ENCODE data around the gene AATK. TPM values are rescaled to one million over a fixed set of nuclear protein-coding genes. Genes with fewer than 3 reads are reported as not detected.

AATK gene
- total RNA-seq, 4 donors from 2014 or later: 23.9 to 190 (median 123) TPM

DNA sequence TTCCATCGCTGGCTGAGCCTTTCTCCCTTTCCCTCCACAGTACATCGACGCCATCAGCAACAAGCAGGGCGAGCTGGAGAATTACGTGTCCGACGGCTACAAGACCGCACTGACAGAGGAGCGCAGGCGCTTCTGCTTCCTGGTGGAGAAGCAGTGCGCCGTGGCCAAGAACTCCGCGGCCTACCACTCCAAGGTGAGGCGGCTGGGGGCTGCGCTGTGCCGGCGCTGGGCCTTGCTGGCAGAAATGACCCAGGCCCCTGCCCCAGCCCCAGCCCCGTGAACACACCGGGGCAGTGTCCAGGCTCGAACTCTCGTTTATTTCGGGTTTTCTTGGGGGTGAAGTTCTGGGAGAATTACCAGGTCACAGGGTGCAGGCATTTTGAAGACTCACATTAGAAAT is 66.1 kb downstream of the AATK start:
- DNase-seq: no peak
- H3K9me3 ChIP-seq: no peaks in the 10 kb centered on the region
- H3K36me3 ChIP-seq: peaks cover 0 to 16% (median 0%) of the 10 kb centered on the region in 3 donors
- H3K4me3 ChIP-seq: no peak overlapping the region
- peaks cover 3 to 39% (median 29%) of the 10 kb centered on the region in 4 donors for H3K4me1 ChIP-seq
- TF ChIP-seq, protein P1, sequence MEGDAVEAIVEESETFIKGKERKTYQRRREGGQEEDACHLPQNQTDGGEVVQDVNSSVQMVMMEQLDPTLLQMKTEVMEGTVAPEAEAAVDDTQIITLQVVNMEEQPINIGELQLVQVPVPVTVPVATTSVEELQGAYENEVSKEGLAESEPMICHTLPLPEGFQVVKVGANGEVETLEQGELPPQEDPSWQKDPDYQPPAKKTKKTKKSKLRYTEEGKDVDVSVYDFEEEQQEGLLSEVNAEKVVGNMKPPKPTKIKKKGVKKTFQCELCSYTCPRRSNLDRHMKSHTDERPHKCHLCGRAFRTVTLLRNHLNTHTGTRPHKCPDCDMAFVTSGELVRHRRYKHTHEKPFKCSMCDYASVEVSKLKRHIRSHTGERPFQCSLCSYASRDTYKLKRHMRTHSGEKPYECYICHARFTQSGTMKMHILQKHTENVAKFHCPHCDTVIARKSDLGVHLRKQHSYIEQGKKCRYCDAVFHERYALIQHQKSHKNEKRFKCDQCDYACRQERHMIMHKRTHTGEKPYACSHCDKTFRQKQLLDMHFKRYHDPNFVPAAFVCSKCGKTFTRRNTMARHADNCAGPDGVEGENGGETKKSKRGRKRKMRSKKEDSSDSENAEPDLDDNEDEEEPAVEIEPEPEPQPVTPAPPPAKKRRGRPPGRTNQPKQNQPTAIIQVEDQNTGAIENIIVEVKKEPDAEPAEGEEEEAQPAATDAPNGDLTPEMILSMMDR (IDR thresholded peaks at IDR 0.05): no peak
- TF ChIP-seq POLR2A (IDR thresholded peaks at IDR 0.05): no peak
- H3K27ac ChIP-seq: no peak overlapping the region
- H3K27me3 ChIP-seq: no peaks in the 10 kb centered on the region

DNA sequence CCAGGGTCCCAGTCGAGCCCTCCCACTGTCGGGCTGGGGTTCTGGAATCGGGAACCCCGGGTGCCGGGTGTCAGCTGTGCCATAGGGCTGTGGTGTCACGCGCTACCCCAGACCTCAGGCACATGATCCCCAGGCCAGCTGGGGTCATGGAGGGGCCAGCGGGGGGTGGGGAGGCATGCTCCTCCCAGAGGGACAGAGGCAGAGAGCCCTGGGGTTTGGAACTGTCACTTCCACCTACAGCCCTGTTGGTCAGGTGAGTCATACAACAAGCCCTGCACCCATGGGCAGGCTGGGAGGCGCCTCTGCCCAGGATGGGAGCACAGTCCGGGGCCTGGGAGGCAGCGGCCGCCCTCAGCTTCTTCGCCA is 68.1 kb downstream of the AATK start:
- Histone ChIP-seq H3K4me3 (peak overlapping the region in 2 of 4 donors; percentile 3 to 7), H3K9me3 (no peaks in the 10 kb centered on the region), H3K27me3 (no peaks in the 10 kb centered on the region), H3K36me3 (peaks cover 0 to 7% (median 0%) of the 10 kb centered on the region in 3 donors), H3K4me1 (peaks cover 3 to 46% (median 32%) of the 10 kb centered on the region in 4 donors), H3K27ac (peak overlapping the region in 1 of 4 donors; percentile 22)
- TF ChIP-seq POLR2A (IDR thresholded peaks at IDR 0.05): no peak
- TF ChIP-seq, protein P1 (IDR thresholded peaks at IDR 0.05): no peak
- peak in 1 of 3 donors; percentile 61 for DNase-seq

GRCh38 chr17:81097134-81097942 is 68.7 kb downstream of the AATK start:
- Histone ChIP-seq H3K4me3 (peak overlapping the region in 2 of 4 donors; percentile 3 to 7), H3K36me3 (peaks cover 0 to 7% (median 0%) of the 10 kb centered on the region in 3 donors), H3K4me1 (peaks cover 3 to 46% (median 32%) of the 10 kb centered on the region in 4 donors), H3K27me3 (no peaks in the 10 kb centered on the region), H3K27ac (peak overlapping the region in 3 of 4 donors; percentile 22 to 59 (median 49)), H3K9me3 (no peaks in the 10 kb centered on the region)
- peak; percentile 61 to 80 (median 76) for DNase-seq
- no peak for TF ChIP-seq POLR2A (IDR thresholded peaks at IDR 0.05)
- TF ChIP-seq, protein P1 (IDR thresholded peaks at IDR 0.05): peak in 5 of 6 experiments; percentile 40 to 64 (median 53)

DNA sequence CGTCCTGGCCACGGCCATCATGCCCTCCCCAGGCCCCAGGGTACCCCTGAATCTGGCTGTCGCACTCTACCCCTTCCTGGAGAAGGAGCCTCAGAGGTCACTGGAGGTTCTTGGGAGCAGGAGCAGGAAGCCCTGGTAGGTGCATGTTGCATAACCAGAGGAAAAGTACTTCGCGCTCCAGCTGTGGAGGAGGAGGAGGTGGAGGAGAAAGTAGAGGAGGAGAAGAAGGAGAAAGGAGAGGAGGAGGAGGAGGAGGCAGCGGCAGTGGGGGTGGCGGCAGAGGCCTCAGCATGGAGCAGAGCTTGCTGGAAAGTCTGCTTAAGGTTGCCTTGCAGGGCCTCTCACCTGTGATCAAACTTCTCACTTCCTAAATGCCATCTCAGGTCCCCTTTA is 69.3 kb downstream of the AATK start:
- TF ChIP-seq, protein P1 (IDR thresholded peaks at IDR 0.05): no peak
- no peak for TF ChIP-seq POLR2A (IDR thresholded peaks at IDR 0.05)

DNA sequence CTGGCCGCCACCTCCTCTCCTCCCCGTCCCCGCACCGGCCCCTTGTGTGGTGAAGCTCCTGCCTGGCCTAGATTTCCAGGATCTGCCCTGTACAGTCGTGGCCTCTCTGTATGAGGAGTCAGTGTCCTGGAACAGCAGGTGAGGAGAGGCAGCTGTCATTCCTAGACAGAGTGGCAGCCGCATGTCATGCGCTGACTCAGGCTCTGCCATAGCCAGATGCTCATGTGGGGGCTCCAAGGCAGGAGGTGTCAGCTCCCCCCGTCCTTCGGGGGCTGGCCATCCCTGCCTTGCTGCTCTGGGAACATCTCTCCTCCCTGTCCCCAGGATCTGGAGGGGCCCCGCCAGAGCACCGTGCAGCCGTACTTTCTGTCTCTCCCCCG is 70.6 kb downstream of the AATK start:
- no peaks in the 10 kb centered on the region for H3K36me3 ChIP-seq
- H3K4me3 ChIP-seq: peak overlapping the region in 2 of 4 donors; percentile 19 to 20
- peaks cover 0 to 45% (median 30%) of the 10 kb centered on the region in 4 donors for H3K4me1 ChIP-seq
- H3K27ac ChIP-seq: peak overlapping the region; percentile 21 to 79 (median 62)
- H3K9me3 ChIP-seq: no peaks in the 10 kb centered on the region
- no peak for DNase-seq
- H3K27me3 ChIP-seq: no peaks in the 10 kb centered on the region
- TF ChIP-seq POLR2A (IDR thresholded peaks at IDR 0.05): no peak
- TF ChIP-seq, protein P1 (IDR thresholded peaks at IDR 0.05): no peak

More for the DNA sequence above, 69.3 kb downstream of the AATK start:
- no peak for DNase-seq
- Histone ChIP-seq H3K4me3 (no peak overlapping the region), H3K9me3 (no peaks in the 10 kb centered on the region), H3K36me3 (peaks cover 0 to 7% (median 0%) of the 10 kb centered on the region in 3 donors), H3K4me1 (peaks cover 3 to 46% (median 30%) of the 10 kb centered on the region in 4 donors), H3K27me3 (no peaks in the 10 kb centered on the region), H3K27ac (peak overlapping the region in 2 of 4 donors; percentile 22 to 59)
